Neural progenitor cell (in vitro differentiated cells): ENCODE measurements around the gene WDR20. TPM values are rescaled to one million over a fixed set of nuclear protein-coding genes. Genes with fewer than 3 reads are reported as not detected.
A peak's percentile ranks its signal among the peaks of the same experiment; 100 is the strongest.

ENCODE experiments used
- DNase-seq: peaks from one replicate; pipeline ENCODE4 v3.0.0-alpha.2; 2016; ENCODE audit warnings: low spot score
- H2AFZ ChIP-seq: fragments of 200-600 bp; sonication (generic); replicated peaks from 2 replicates; pipeline ENCODE4 v1.6.1; 2016; ENCODE audit warnings: antibody characterized with exemption
- H3F3A ChIP-seq: fragments of 200-600 bp; sonication (generic); 2 replicates; pipeline ENCODE4 v1.6.1; 2016; ENCODE audit warnings: antibody characterized with exemption, low read depth
- H3K27ac ChIP-seq: fragments of 200-600 bp; sonication (generic); 2 replicates; pipeline ENCODE4 v1.5.1; 2016; ENCODE audit warnings: mild to moderate bottlenecking
- H3K27me3 ChIP-seq: fragments of 200-600 bp; sonication (generic); 2 replicates; pipeline ENCODE4 v1.6.1; 2016; ENCODE audit warnings: mild to moderate bottlenecking, moderate library complexity
- H3K36me3 ChIP-seq: fragments of 200-600 bp; sonication (generic); 2 replicates; pipeline ENCODE4 v1.5.1; 2016
- H3K4me1 ChIP-seq: fragments of 200-600 bp; sonication (generic); 2 replicates; pipeline ENCODE4 v1.6.1; 2016; ENCODE audit warnings: mixed run types
- H3K4me2 ChIP-seq: fragments of 200-600 bp; sonication (generic); 2 replicates; pipeline ENCODE4 v1.6.1; 2016
- H3K4me3 ChIP-seq: fragments of 200-600 bp; sonication (generic); 2 replicates; pipeline ENCODE4 v1.5.1; 2016
- H3K79me2 ChIP-seq: fragments of 200-600 bp; sonication (generic); 2 replicates; pipeline ENCODE4 v1.6.1; 2016; ENCODE audit warnings: low read depth
- H3K9ac ChIP-seq: fragments of 200-600 bp; sonication (generic); 2 replicates; pipeline ENCODE4 v1.6.1; 2016
- H3K9me3 ChIP-seq: fragments of 200-600 bp; sonication (generic); 2 replicates; pipeline ENCODE4 v1.5.1; 2016; ENCODE audit warnings: low read depth
- H4K20me1 ChIP-seq: fragments of 200-600 bp; sonication (generic); 2 replicates; pipeline ENCODE4 v1.6.1; 2016; ENCODE audit warnings: low read depth
- H3K27ac Mint-ChIP-seq: 3 replicates; pipeline ENCODE4 v1.8.0; 2021; ENCODE audit warnings: mixed read lengths
- H3K27me3 Mint-ChIP-seq: 2 replicates; pipeline ENCODE4 v1.8.0; 2022; ENCODE audit warnings: low read depth, mild to moderate bottlenecking, inconsistent platforms, moderate library complexity, mixed read lengths; ENCODE audit not compliant: insufficient read depth
- H3K36me3 Mint-ChIP-seq: 3 replicates; pipeline ENCODE4 v1.8.0; 2021; ENCODE audit warnings: mixed read lengths
- H3K4me1 Mint-ChIP-seq: 3 replicates; pipeline ENCODE4 v1.8.0; 2021; ENCODE audit warnings: mixed read lengths
- H3K4me3 Mint-ChIP-seq: 3 replicates; pipeline ENCODE4 v1.8.0; 2021; ENCODE audit warnings: mild to moderate bottlenecking, moderate library complexity, mixed read lengths
- H3K9me3 Mint-ChIP-seq: 3 replicates; pipeline ENCODE4 v1.8.0; 2020; ENCODE audit warnings: mixed read lengths
- EZH2 ChIP-seq: fragments of 200-600 bp; sonication (generic); IDR thresholded peaks from 2 replicates; pipeline ENCODE4 v1.6.1; 2017; ENCODE audit warnings: antibody characterized with exemption, mild to moderate bottlenecking, moderate library complexity
- EZH2phosphoT487 ChIP-seq: fragments of 200-600 bp; sonication (generic); IDR thresholded peaks from 2 replicates; pipeline ENCODE4 v1.6.1; 2017; ENCODE audit warnings: antibody characterized with exemption
- total RNA-seq: library from RNA; depleted of rRNA; stranded (reverse); fragments of >200 nt; gene quantifications from 2 replicates; pipeline ENCODE4 v1.2.3, GENCODE V29; 2015; ENCODE audit warnings: low replicate concordance
- TF ChIP-seq, protein P1 (sequence below): fragments of 200-600 bp; sonication (generic); IDR thresholded peaks from 2 replicates; pipeline ENCODE4 v1.5.1; 2017; ENCODE audit warnings: antibody characterized with exemption, mild to moderate bottlenecking

Gene WDR20
- total RNA-seq, 1 donor from 2014 or later, result 22.4 TPM

DNA sequence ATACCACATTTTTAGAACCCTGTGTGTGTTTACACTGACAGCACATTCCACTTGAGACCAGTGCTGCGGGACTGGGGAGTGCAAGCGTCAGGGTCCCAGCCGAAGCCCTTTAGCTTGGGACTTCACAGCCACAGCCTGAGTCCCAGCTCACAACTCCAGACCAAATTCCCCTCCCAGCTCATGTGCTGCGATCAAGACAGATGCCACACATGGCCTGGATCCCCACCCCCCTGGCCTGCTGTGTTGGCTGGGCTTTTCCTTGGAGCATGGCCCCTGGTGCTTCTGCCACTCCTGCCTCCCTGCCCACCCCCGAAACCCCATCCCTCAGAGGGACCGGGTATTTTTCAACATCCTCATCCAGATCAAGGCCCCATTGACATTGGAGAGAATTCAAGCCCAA lies 63.7 kb downstream of the WDR20 start:
- Histone ChIP-seq H4K20me1 (peaks cover 27% of the 10 kb centered on the region), H3K4me3 (no peak overlapping the region), H3K4me1 (no peaks in the 10 kb centered on the region), H3K79me2 (peaks cover 28% of the 10 kb centered on the region), H3K4me2 (no peak overlapping the region), H3K27me3 (no peaks in the 10 kb centered on the region), H3K9me3 (no peaks in the 10 kb centered on the region), H3F3A (no peaks in the 10 kb centered on the region), H2AFZ (no peak overlapping the region), H3K9ac (no peak overlapping the region), H3K27ac (no peak overlapping the region), H3K36me3 (no peaks in the 10 kb centered on the region)
- DNase-seq, result no peak
- peak overlapping the region; percentile 26 for H3K27ac Mint-ChIP-seq
- no peaks in the 10 kb centered on the region for H3K27me3 Mint-ChIP-seq
- H3K4me1 Mint-ChIP-seq, result peaks cover 19% of the 10 kb centered on the region
- H3K4me3 Mint-ChIP-seq, result no peak overlapping the region
- H3K36me3 Mint-ChIP-seq, result peaks cover 16% of the 10 kb centered on the region
- H3K9me3 Mint-ChIP-seq, result no peaks in the 10 kb centered on the region
- no peak for TF ChIP-seq EZH2phosphoT487
- TF ChIP-seq, protein P1, sequence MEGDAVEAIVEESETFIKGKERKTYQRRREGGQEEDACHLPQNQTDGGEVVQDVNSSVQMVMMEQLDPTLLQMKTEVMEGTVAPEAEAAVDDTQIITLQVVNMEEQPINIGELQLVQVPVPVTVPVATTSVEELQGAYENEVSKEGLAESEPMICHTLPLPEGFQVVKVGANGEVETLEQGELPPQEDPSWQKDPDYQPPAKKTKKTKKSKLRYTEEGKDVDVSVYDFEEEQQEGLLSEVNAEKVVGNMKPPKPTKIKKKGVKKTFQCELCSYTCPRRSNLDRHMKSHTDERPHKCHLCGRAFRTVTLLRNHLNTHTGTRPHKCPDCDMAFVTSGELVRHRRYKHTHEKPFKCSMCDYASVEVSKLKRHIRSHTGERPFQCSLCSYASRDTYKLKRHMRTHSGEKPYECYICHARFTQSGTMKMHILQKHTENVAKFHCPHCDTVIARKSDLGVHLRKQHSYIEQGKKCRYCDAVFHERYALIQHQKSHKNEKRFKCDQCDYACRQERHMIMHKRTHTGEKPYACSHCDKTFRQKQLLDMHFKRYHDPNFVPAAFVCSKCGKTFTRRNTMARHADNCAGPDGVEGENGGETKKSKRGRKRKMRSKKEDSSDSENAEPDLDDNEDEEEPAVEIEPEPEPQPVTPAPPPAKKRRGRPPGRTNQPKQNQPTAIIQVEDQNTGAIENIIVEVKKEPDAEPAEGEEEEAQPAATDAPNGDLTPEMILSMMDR, result no peak
- no peak for TF ChIP-seq EZH2

DNA sequence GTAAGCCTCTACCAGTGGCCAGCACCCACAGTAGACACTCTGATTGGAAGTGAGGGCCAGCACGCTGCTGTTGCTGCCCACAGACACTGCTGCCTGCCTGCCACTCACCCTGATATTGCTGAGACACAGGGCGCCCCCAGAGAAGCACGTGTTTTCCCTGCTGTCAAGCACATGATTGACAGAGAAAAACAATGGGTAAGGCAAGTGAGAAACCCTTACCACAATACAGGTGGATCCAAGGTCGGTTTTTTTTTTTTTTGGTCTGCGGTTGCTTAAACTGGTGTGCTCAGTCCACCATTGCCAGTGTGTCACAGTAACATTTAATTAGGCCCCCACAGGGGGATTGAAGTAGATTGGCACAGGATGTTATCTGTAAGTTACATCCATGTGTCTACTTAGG lies 65.9 kb downstream of the WDR20 start:
- DNase-seq, result no peak
- Histone ChIP-seq H2AFZ (no peak overlapping the region), H3K27ac (no peak overlapping the region), H4K20me1 (peaks cover 18% of the 10 kb centered on the region), H3F3A (no peaks in the 10 kb centered on the region), H3K4me1 (no peaks in the 10 kb centered on the region), H3K9ac (no peak overlapping the region), H3K4me3 (no peak overlapping the region), H3K27me3 (no peaks in the 10 kb centered on the region), H3K79me2 (peaks cover 28% of the 10 kb centered on the region), H3K36me3 (no peaks in the 10 kb centered on the region), H3K9me3 (no peaks in the 10 kb centered on the region), H3K4me2 (no peak overlapping the region)
- H3K36me3 Mint-ChIP-seq, result peaks cover 21% of the 10 kb centered on the region
- TF ChIP-seq, protein P1, result no peak
- no peak for TF ChIP-seq EZH2phosphoT487
- TF ChIP-seq EZH2, result no peak
- no peaks in the 10 kb centered on the region for H3K9me3 Mint-ChIP-seq
- H3K4me3 Mint-ChIP-seq, result no peak overlapping the region
- no peaks in the 10 kb centered on the region for H3K27me3 Mint-ChIP-seq
- no peak overlapping the region for H3K27ac Mint-ChIP-seq
- peaks cover 19% of the 10 kb centered on the region for H3K4me1 Mint-ChIP-seq

DNA sequence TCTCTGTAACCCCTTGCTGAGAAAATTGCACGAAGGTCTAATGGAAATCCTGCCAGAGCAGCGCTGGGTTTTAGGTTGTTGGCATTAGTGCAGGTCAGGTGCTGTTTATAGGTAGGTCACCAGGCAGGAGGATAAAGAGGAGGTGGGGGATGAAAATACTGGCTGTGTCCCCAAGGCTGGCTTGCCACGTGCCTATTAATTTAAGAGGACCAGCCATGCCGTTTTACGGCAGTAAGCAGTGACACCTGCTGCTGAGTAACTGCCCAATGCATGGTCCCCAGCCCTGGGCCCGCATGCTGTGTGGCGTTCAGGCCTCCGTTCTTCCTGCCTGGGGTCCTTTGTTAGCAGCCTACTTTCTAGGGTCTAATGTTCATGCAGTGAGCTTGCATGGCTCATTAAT lies 67.2 kb downstream of the WDR20 start:
- Histone ChIP-seq H3K79me2 (peaks cover 18% of the 10 kb centered on the region), H3K4me1 (no peaks in the 10 kb centered on the region), H3K9me3 (no peaks in the 10 kb centered on the region), H2AFZ (no peak overlapping the region), H3K9ac (no peak overlapping the region), H3K4me2 (no peak overlapping the region), H3K36me3 (no peaks in the 10 kb centered on the region), H3K27ac (no peak overlapping the region), H4K20me1 (peaks cover 18% of the 10 kb centered on the region), H3K27me3 (no peaks in the 10 kb centered on the region), H3K4me3 (no peak overlapping the region), H3F3A (no peaks in the 10 kb centered on the region)
- Mint-ChIP-seq H3K4me1 (peaks cover 16% of the 10 kb centered on the region), H3K4me3 (no peak overlapping the region), H3K27ac (no peak overlapping the region), H3K27me3 (no peaks in the 10 kb centered on the region), H3K36me3 (peaks cover 19% of the 10 kb centered on the region), H3K9me3 (no peaks in the 10 kb centered on the region)
- DNase-seq, result peak; percentile 30
- TF ChIP-seq EZH2, result no peak
- TF ChIP-seq, protein P1, result no peak
- no peak for TF ChIP-seq EZH2phosphoT487
